K562 (cell line): ENCODE data around the gene ABT1. TPM values are rescaled to one million over a fixed set of nuclear protein-coding genes. Genes with fewer than 3 reads are reported as not detected.

Source experiments
- CAMTA2 ChIP-seq: fragments of 250-450 bp; sonication (Bioruptor Pico); conservative IDR thresholded peaks from 2 replicates; pipeline ENCODE4 v1.5.1; 2022
- CCNT2 ChIP-seq: IDR thresholded peaks from 2 replicates; pipeline ENCODE4 v1.6.1; 2011; ENCODE audit warnings: borderline replicate concordance, low read depth, mild to moderate bottlenecking, moderate library complexity, mixed read lengths, low read length; ENCODE audit not compliant: insufficient read length; ENCODE audit errors: extremely low read depth
- E4F1 ChIP-seq: fragments of 250-450 bp; sonication (Bioruptor Pico); IDR thresholded peaks from 2 replicates; pipeline ENCODE4 v1.5.0; 2021; ENCODE audit warnings: mild to moderate bottlenecking, borderline replicate concordance
- HCFC1 ChIP-seq: IDR thresholded peaks from 2 replicates; pipeline ENCODE4 v1.6.1; 2012; ENCODE audit warnings: low read depth, low read length, improper control_type of control experiment
- HSF4 ChIP-seq: fragments of 250-450 bp; sonication (Bioruptor Pico); IDR thresholded peaks from 2 replicates; pipeline ENCODE4 v2.1.2; 2022; ENCODE audit warnings: mild to moderate bottlenecking, moderate library complexity, borderline replicate concordance
- NFYB ChIP-seq: IDR thresholded peaks from 2 replicates; pipeline ENCODE4 v1.6.1; 2011; ENCODE audit warnings: mild to moderate bottlenecking, moderate library complexity; ENCODE audit not compliant: insufficient read length; ENCODE audit errors: extremely low read depth
- PATZ1 ChIP-seq: fragments of 250-450 bp; sonication (Bioruptor Pico); IDR thresholded peaks from 2 replicates; pipeline ENCODE4 v1.5.0; 2020; ENCODE audit warnings: mild to moderate bottlenecking, borderline replicate concordance
- SMARCB1 ChIP-seq: IDR thresholded peaks from 2 replicates; pipeline ENCODE4 v1.6.1; 2011; ENCODE audit warnings: improper control_type of control experiment, low read depth; ENCODE audit not compliant: insufficient read length
- TCF3 ChIP-seq: sonication (generic); formaldehyde crosslinking; IDR thresholded peaks from 2 replicates; pipeline ENCODE4 v1.4.0; 2020; ENCODE audit warnings: mild to moderate bottlenecking, missing genetic modification reagents
- ZNF444 ChIP-seq: fragments of 250-450 bp; sonication (Bioruptor Pico); IDR thresholded peaks from 2 replicates; pipeline ENCODE4 v1.4.0; 2020; ENCODE audit warnings: mild to moderate bottlenecking, moderate library complexity
- ZNF830 ChIP-seq: fragments of 250-450 bp; sonication (Bioruptor Pico); IDR thresholded peaks from 2 replicates; pipeline ENCODE4 v1.5.0; 2021; ENCODE audit warnings: mild to moderate bottlenecking
- polyA plus RNA-seq, 8 experiments: library from polyadenylated mRNA; depleted of rRNA in 4 of 8; stranded (reverse) in 5 of 8; unstranded in 3 of 8; fragments of >200 nt; fragmentation: Nextera tagmentation in 2 of 8; fragmentation: Illumina TruSeq in 1 of 8; extraction: Ambion mirVana in 2 of 8; extraction: Trizol in 1 of 8; gene quantifications; 2 replicates each; pipeline versions ENCODE4 v1.2.1 to v1.2.3, GENCODE V29; 2011 to 2014; ENCODE audit warnings: inconsistent platforms in 1 of 8, missing spikeins in 1 of 8
- total RNA-seq, 7 experiments: library from RNA; depleted of rRNA in 6 of 7; stranded (reverse); fragments of >200 nt in 6 of 7; fragmentation: Illumina TruSeq in 2 of 7; extraction: Trizol in 2 of 7; gene quantifications; 2 replicates each; pipeline versions ENCODE4 v1.2.1 to v1.2.3, GENCODE V29; 2011 to 2021; ENCODE audit warnings: low replicate concordance in 1 of 7
- TF ChIP-seq, protein P1 (sequence below), 2 experiments: fragments of 450-650 bp in 1 of 2; sonication (generic) in 1 of 2; formaldehyde crosslinking in 1 of 2; IDR thresholded peaks; 2 replicates each; pipeline versions ENCODE4 v1.7.1 to v1.9.0; 2016 to 2022; ENCODE audit warnings: inconsistent platforms in 1 of 2, mild to moderate bottlenecking in 1 of 2, missing genetic modification reagents in 1 of 2

ABT1 gene
- total and polyA plus RNA-seq, 9 of the 15 experiments (the other 6 are each of a cell fraction or from before 2014, with no cell fraction given): 8.8 to 52.7 (median 40.7) TPM

- TF ChIP-seq CCNT2 (no peak), SMARCB1 (no peak), HCFC1 (peak; percentile 37; the same call in 1 of the 2 replicates), NFYB (peak; percentile 51), HSF4 (no peak), TCF3 (peak; percentile 63), PATZ1 (no peak), ZNF830 (CRISPR knock-in tag) (no peak), E4F1 (CRISPR knock-in tag) (no peak), ZNF444 (CRISPR knock-in tag) (no peak), CAMTA2 (CRISPR knock-in tag) (no peak)
- TF ChIP-seq, protein P1, sequence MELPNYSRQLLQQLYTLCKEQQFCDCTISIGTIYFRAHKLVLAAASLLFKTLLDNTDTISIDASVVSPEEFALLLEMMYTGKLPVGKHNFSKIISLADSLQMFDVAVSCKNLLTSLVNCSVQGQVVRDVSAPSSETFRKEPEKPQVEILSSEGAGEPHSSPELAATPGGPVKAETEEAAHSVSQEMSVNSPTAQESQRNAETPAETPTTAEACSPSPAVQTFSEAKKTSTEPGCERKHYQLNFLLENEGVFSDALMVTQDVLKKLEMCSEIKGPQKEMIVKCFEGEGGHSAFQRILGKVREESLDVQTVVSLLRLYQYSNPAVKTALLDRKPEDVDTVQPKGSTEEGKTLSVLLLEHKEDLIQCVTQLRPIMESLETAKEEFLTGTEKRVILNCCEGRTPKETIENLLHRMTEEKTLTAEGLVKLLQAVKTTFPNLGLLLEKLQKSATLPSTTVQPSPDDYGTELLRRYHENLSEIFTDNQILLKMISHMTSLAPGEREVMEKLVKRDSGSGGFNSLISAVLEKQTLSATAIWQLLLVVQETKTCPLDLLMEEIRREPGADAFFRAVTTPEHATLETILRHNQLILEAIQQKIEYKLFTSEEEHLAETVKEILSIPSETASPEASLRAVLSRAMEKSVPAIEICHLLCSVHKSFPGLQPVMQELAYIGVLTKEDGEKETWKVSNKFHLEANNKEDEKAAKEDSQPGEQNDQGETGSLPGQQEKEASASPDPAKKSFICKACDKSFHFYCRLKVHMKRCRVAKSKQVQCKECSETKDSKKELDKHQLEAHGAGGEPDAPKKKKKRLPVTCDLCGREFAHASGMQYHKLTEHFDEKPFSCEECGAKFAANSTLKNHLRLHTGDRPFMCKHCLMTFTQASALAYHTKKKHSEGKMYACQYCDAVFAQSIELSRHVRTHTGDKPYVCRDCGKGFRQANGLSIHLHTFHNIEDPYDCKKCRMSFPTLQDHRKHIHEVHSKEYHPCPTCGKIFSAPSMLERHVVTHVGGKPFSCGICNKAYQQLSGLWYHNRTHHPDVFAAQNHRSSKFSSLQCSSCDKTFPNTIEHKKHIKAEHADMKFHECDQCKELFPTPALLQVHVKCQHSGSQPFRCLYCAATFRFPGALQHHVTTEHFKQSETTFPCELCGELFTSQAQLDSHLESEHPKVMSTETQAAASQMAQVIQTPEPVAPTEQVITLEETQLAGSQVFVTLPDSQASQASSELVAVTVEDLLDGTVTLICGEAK (IDR thresholded peaks at IDR 0.05): peak; percentile 87
- TF ChIP-seq, protein P1 (CRISPR knock-in tag; IDR thresholded peaks at IDR 0.05): no peak
Measured at GRCh38 chr6:26571592-26572296, 25.0 kb upstream of the ABT1 start (continued).
